OCI-LY7 (cell line): Measurements from ENCODE around the gene METRN. TPM values are rescaled to one million over a fixed set of nuclear protein-coding genes. Genes with fewer than 3 reads are reported as not detected.

Source experiments
- BruUV-seq: library from RNA; stranded (reverse); fragments of 400-500 nt; replicated peaks from 2 replicates; lab custom pipeline; 2021; lab: Mats Ljungman, UMichigan
- CTCF ChIA-PET: fragments of 300-600 bp; sonication (Branson Sonifier 250); formaldehyde crosslinking; loops from one replicate; lab custom pipeline; 2022; ENCODE audit warnings: antibody characterized with exemption; ENCODE audit not compliant: unreplicated experiment; lab: Charles Lee
- POLR2A ChIA-PET: fragments of 300-600 bp; sonication (Branson Sonifier 250); formaldehyde crosslinking; loops from one replicate; lab custom pipeline; 2022; ENCODE audit warnings: antibody characterized with exemption; lab: Charles Lee
- DNase-seq: peaks from one replicate; pipeline ENCODE4 v3.0.0-alpha.2; 2015; ENCODE audit warnings: low spot score
- H2AFZ ChIP-seq: fragments of 200-600 bp; sonication (generic), shearing (Covaris generic); 2 replicates; pipeline ENCODE4 v1.6.1; 2014; ENCODE audit warnings: mild to moderate bottlenecking, antibody characterized with exemption, low read length, moderate library complexity
- H3K27ac ChIP-seq: fragments of 200-600 bp; sonication (generic); 2 replicates; pipeline ENCODE4 v1.5.1; 2014; ENCODE audit warnings: mixed run types, low read depth, mild to moderate bottlenecking, moderate library complexity, low read length, inconsistent platforms; ENCODE audit not compliant: poor library complexity, severe bottlenecking
- H3K36me3 ChIP-seq: fragments of 200-600 bp; sonication (generic); 2 replicates; pipeline ENCODE4 v1.6.1; 2014; ENCODE audit warnings: mild to moderate bottlenecking, antibody characterized with exemption, low read length, moderate library complexity, mixed read lengths; ENCODE audit not compliant: insufficient read depth
- H3K4me1 ChIP-seq: fragments of 200-600 bp; sonication (generic); 2 replicates; pipeline ENCODE4 v1.5.1; 2014; ENCODE audit warnings: mild to moderate bottlenecking, low read length; ENCODE audit not compliant: insufficient read depth, poor library complexity, severe bottlenecking
- H3K4me2 ChIP-seq: fragments of 200-600 bp; sonication (generic); 2 replicates; pipeline ENCODE4 v1.6.1; 2014; ENCODE audit warnings: mild to moderate bottlenecking, low read length
- H3K4me3 ChIP-seq: fragments of 200-600 bp; sonication (generic); 2 replicates; pipeline ENCODE4 v1.5.1; 2014; ENCODE audit warnings: mild to moderate bottlenecking, low read depth, low read length; ENCODE audit not compliant: poor library complexity, severe bottlenecking
- H3K79me2 ChIP-seq: fragments of 200-600 bp; sonication (generic); 2 replicates; pipeline ENCODE4 v1.6.1; 2016; ENCODE audit warnings: low read depth, mild to moderate bottlenecking, low read length, moderate library complexity, mixed read lengths; ENCODE audit not compliant: insufficient read depth
- H3K9me2 ChIP-seq: fragments of 200-600 bp; sonication (generic); 2 replicates; pipeline ENCODE4 v1.6.1; 2016; ENCODE audit warnings: mild to moderate bottlenecking, low read length, mixed read lengths; ENCODE audit not compliant: insufficient read depth
- H3K9me3 ChIP-seq: fragments of 200-600 bp; sonication (generic); 2 replicates; pipeline ENCODE4 v1.6.1; 2014; ENCODE audit warnings: mild to moderate bottlenecking, mixed run types, low read length, mixed read lengths
- H4K20me1 ChIP-seq: fragments of 200-600 bp; sonication (generic); 2 replicates; pipeline ENCODE4 v1.6.1; 2014; ENCODE audit warnings: mild to moderate bottlenecking, antibody characterized with exemption, low read length, moderate library complexity, mixed read lengths; ENCODE audit not compliant: insufficient read depth
- EZH2phosphoT487 ChIP-seq: fragments of 200-600 bp; sonication (generic); IDR thresholded peaks from 2 replicates; pipeline ENCODE4 v1.6.1; 2018; ENCODE audit warnings: low read depth, borderline replicate concordance, mild to moderate bottlenecking, mixed run types, antibody characterized with exemption, low read length, moderate library complexity, mixed read lengths
- intact Hi-C: fragments of 100-400 bp; cut with micrococcal nuclease; formaldehyde crosslinking; loops from one replicate; pipeline ENCODE4 v1.10.0; 2022; ENCODE audit not compliant: unreplicated experiment
- total RNA-seq, 2 experiments: library from RNA; depleted of rRNA in 1 of 2; stranded (reverse); fragments of >200 nt in 1 of 2; shearing (Covaris generic) in 1 of 2; gene quantifications; 2 replicates each; pipeline ENCODE4 v1.2.3, GENCODE V29; 2014 to 2022
- TF ChIP-seq, protein P1 (sequence below): fragments of 200-600 bp; sonication (generic); conservative IDR thresholded peaks from 2 replicates; pipeline ENCODE4 v1.5.1; 2014; ENCODE audit warnings: mild to moderate bottlenecking, antibody characterized with exemption, low read length, moderate library complexity, mixed read lengths

The METRN gene
- total RNA-seq, 2 experiments from 2014 or later: 14.4 to 15.9 TPM

DNA sequence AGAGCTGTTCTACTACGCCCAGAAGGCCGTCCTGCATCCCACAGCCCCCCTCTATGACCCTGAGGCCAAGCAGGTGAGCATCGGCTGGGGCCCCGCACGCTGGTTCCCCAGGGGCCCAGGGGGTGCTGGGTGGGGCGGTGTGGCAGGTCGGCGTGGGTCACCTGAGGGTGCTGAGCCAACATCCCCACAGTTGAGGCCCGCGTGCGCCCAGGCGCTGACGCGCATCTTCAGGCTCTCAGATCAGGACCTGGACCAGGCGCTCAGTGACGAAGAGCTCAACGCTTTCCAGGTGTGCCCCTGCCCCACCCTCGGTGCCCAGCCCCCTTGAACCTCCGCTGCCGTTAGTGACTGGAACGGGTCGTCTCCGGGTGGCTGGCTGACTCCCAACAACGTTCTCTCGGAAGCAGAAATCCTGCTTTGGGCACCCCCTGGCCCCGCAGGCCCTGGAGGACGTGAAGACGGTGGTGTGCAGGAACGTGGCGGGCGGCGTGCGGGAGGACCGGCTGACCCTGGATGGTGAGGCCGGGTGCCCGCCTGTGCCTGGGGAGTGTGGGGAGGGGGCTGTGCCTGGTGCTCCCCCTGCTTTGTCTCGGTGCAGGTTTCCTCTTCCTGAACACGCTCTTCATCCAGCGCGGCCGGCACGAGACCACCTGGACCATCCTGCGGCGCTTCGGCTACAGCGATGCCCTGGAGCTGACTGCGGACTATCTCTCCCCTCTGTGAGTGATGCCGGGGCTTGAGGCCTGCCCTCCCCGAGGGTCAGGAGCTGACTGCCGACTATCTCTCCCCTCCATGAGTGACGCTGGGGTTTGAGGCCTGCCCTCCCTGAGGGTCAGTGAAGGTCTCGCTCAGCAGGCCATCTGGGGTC, 44.2 kb upstream of the METRN start:
- H3K27ac ChIP-seq: no peak overlapping the region
- H3K36me3 ChIP-seq: peaks cover 45% of the 10 kb centered on the region
- H3K4me3 ChIP-seq: no peak overlapping the region
- intact Hi-C loops: no loop called here
- H3K9me2 ChIP-seq: no peaks in the 10 kb centered on the region
- H3K4me1 ChIP-seq: peaks cover 14% of the 10 kb centered on the region
- H3K9me3 ChIP-seq: no peaks in the 10 kb centered on the region
- BruUV-seq: no TSS peak
- no peak for DNase-seq
- CTCF ChIA-PET: no interaction called here
- H3K79me2 ChIP-seq: peaks cover 12% of the 10 kb centered on the region; the same call in 1 of the 2 replicates
- H4K20me1 ChIP-seq: no peaks in the 10 kb centered on the region
- no peak overlapping the region for H3K4me2 ChIP-seq
- H2AFZ ChIP-seq: no peak overlapping the region
- TF ChIP-seq EZH2phosphoT487: no peak
- POLR2A ChIA-PET: interaction anchor here (1.1 kb wide), 1 partner anchor 8 kb away, joined by 4 read pairs; no protein-coding TSS in a partner anchor

DNA sequence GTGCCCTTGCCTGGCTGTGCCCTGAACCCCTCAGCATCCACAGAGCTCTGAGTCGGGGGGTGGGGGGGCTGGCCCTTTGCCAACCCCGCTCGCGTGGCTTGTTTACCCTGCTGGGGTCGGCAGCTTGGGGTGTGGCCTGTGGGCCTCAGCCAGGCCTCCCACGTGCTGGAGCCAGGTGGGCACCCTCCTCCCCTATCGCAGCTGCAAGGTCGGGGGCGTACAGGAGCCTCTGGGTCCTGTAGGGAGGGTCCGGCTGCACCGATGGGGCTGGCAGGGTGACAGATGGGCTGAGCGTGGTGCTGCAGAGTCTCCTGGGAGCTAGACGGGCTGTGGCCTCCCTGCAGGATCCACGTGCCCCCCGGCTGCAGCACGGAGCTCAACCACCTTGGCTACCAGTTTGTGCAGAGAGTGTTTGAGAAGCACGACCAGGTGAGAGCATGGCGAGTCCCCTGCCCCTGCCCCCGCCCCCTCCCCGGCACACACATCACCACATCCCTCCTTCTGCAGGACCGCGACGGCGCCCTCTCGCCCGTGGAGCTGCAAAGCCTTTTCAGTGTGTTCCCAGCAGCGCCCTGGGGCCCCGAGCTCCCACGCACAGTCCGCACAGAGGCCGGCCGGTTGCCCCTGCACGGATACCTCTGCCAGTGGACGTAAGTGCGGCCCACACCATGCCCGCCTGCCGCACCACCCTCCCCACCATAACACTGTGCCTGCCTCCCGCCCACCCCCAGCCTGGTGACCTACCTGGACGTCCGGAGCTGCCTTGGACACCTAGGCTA, 43.4 kb upstream of the METRN start:
- Histone ChIP-seq H3K9me3 (no peaks in the 10 kb centered on the region), H2AFZ (no peak overlapping the region), H3K9me2 (no peaks in the 10 kb centered on the region), H4K20me1 (no peaks in the 10 kb centered on the region), H3K36me3 (peaks cover 45% of the 10 kb centered on the region), H3K27ac (no peak overlapping the region), H3K4me1 (peaks cover 14% of the 10 kb centered on the region), H3K4me3 (no peak overlapping the region), H3K79me2 (peaks cover 12% of the 10 kb centered on the region; the same call in 1 of the 2 replicates), H3K4me2 (no peak overlapping the region)
- no peak for DNase-seq
- TF ChIP-seq EZH2phosphoT487: no peak
- TF ChIP-seq, protein P1, sequence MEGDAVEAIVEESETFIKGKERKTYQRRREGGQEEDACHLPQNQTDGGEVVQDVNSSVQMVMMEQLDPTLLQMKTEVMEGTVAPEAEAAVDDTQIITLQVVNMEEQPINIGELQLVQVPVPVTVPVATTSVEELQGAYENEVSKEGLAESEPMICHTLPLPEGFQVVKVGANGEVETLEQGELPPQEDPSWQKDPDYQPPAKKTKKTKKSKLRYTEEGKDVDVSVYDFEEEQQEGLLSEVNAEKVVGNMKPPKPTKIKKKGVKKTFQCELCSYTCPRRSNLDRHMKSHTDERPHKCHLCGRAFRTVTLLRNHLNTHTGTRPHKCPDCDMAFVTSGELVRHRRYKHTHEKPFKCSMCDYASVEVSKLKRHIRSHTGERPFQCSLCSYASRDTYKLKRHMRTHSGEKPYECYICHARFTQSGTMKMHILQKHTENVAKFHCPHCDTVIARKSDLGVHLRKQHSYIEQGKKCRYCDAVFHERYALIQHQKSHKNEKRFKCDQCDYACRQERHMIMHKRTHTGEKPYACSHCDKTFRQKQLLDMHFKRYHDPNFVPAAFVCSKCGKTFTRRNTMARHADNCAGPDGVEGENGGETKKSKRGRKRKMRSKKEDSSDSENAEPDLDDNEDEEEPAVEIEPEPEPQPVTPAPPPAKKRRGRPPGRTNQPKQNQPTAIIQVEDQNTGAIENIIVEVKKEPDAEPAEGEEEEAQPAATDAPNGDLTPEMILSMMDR: no peak
- intact Hi-C loops: no loop called here
- CTCF ChIA-PET: no interaction called here
- BruUV-seq: no TSS peak
- POLR2A ChIA-PET: interaction anchor here (0.6 kb wide), 1 partner anchor 587 kb away, joined by 4 read pairs; no protein-coding TSS in a partner anchor

DNA sequence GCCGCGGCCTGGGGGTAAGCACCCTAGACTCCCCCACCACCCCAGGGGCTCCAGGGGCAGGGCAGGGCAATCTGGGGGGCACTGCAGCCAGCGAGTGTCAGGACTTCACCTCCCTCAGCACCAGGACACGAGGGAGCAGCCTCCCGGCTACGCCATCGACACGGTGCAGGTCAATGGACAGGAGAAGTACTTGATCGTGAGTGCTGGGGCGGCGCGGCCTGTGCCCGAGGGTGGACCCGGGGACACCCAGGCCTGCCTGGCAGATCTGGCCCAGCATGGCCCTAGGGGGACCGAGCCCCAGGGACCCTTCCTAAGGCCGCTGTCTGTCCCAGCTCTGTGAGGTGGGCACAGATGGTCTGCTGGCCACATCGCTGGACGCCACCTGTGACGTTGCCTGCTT, 42.5 kb upstream of the METRN start:
- intact Hi-C loops: no loop called here
- Histone ChIP-seq H3K79me2 (peaks cover 12% of the 10 kb centered on the region; the same call in 1 of the 2 replicates), H3K9me3 (no peaks in the 10 kb centered on the region), H3K4me2 (no peak overlapping the region), H3K27ac (no peak overlapping the region), H3K4me3 (no peak overlapping the region), H4K20me1 (no peaks in the 10 kb centered on the region), H3K4me1 (peaks cover 15% of the 10 kb centered on the region), H2AFZ (no peak overlapping the region), H3K9me2 (no peaks in the 10 kb centered on the region), H3K36me3 (peaks cover 45% of the 10 kb centered on the region)
- ChIA-PET POLR2A (no interaction called here), CTCF (no interaction called here)
- BruUV-seq: no TSS peak
- no peak for DNase-seq
- no peak for TF ChIP-seq EZH2phosphoT487
- TF ChIP-seq, protein P1: no peak
